PFSK-1 (cell line): ENCODE measurements around the gene LPAR1.

ENCODE experiments used
- FOXP2 ChIP-seq: optimal IDR thresholded peaks from 2 replicates; pipeline ENCODE3; 2011; ENCODE audit warnings: borderline replicate concordance, control low read depth, inconsistent platforms; ENCODE audit not compliant: insufficient read depth; ENCODE audit errors: extremely low read length, extremely low read depth
- POLR2AphosphoS5 ChIP-seq: IDR thresholded peaks from 2 replicates; pipeline ENCODE4 v1.6.1; 2012; ENCODE audit warnings: low read depth, mild to moderate bottlenecking, control low read depth, low read length, moderate library complexity
- REST ChIP-seq, 2 experiments: IDR thresholded peaks; 2 replicates each; pipeline versions ENCODE4 v1.6.1 to v1.8.0; 2011 to 2012; ENCODE audit warnings: low read depth in 2 of 2, low read length in 2 of 2, control low read depth in 1 of 2, inconsistent platforms in 1 of 2, mild to moderate bottlenecking in 1 of 2, moderate library complexity in 1 of 2; ENCODE audit not compliant: insufficient read depth in 1 of 2
- SIN3A ChIP-seq: IDR thresholded peaks from 2 replicates; pipeline ENCODE4 v1.6.1; 2012; ENCODE audit warnings: mild to moderate bottlenecking, low read length, moderate library complexity, borderline replicate concordance; ENCODE audit not compliant: insufficient read depth
- TAF1 ChIP-seq: IDR thresholded peaks from 2 replicates; pipeline ENCODE4 v1.6.1; 2012; ENCODE audit warnings: low read length, control low read depth, borderline replicate concordance; ENCODE audit not compliant: insufficient read depth

The LPAR1 gene

GRCh38 chr9:110898866-110899265, 139.4 kb downstream of the LPAR1 start:
- TF ChIP-seq TAF1, result no peak
- no peak for TF ChIP-seq POLR2AphosphoS5
- TF ChIP-seq SIN3A, result no peak
- no peak for TF ChIP-seq FOXP2
- no peak for TF ChIP-seq REST (IDR thresholded peaks at IDR 0.05; ENCODE audit: insufficient read depth in 1 of 2, low read depth in 2 of 2, low read length in 2 of 2)

- TF ChIP-seq POLR2AphosphoS5 (no peak), FOXP2 (no peak), TAF1 (no peak), SIN3A (no peak), REST (IDR thresholded peaks at IDR 0.05; ENCODE audit: insufficient read depth in 1 of 2, low read depth in 2 of 2, low read length in 2 of 2) (no peak)
These were observed 139.9 kb downstream of the LPAR1 start for GRCh38 chr9:110898358-110898757.

- TF ChIP-seq REST (IDR thresholded peaks at IDR 0.05; ENCODE audit: insufficient read depth in 1 of 2, low read depth in 2 of 2, low read length in 2 of 2), result no peak
- no peak for TF ChIP-seq POLR2AphosphoS5
These were observed 140.3 kb downstream of the LPAR1 start for GRCh38 chr9:110897943-110898342.

- no peak for TF ChIP-seq POLR2AphosphoS5
- TF ChIP-seq FOXP2, result no peak
- TF ChIP-seq TAF1, result no peak
- no peak for TF ChIP-seq SIN3A
- no peak for TF ChIP-seq REST (IDR thresholded peaks at IDR 0.05; ENCODE audit: insufficient read depth in 1 of 2, low read depth in 2 of 2, low read length in 2 of 2)
These were observed 142.9 kb downstream of the LPAR1 start for GRCh38 chr9:110895147-110895905.

GRCh38 chr9:110894731-110895130, 143.5 kb downstream of the LPAR1 start:
- TF ChIP-seq FOXP2 (no peak), SIN3A (no peak), TAF1 (no peak), REST (IDR thresholded peaks at IDR 0.05; ENCODE audit: insufficient read depth in 1 of 2, low read depth in 2 of 2, low read length in 2 of 2) (no peak), POLR2AphosphoS5 (no peak)
